Natural killer cell (primary cell): ENCODE measurements around the gene MYOM1. TPM values are rescaled to one million over a fixed set of nuclear protein-coding genes. Genes with fewer than 3 reads are reported as not detected.
"Not testable (repeated sequence)": the region's sequence is repeated elsewhere in the genome, so short reads cannot be mapped to it uniquely, and the experiment has no call there.

Experiments used
- ATAC-seq, 3 donors: fragments of 150-1000 bp in 2 of 3; fragments of 200-7000 bp in 1 of 3; cut with Tn5 transposase; 1 replicate in 1 of 3; 2 replicates in 2 of 3; pipeline ENCODE4 v1.10.0; 2021; ENCODE audit warnings: mild to moderate bottlenecking in 2 of 3, moderate library complexity in 2 of 3
- DNase-seq, 2 donors: peaks; one replicate each; pipeline versions ENCODE4 v3.0.0 to v3.0.0-alpha.2; 2013 to 2021; ENCODE audit warnings: mixed read lengths in 1 of 2
- H3K27ac ChIP-seq: one replicate; pipeline ENCODE4 v1.5.1; 2013; ENCODE audit warnings: mild to moderate bottlenecking, low read length
- H3K27me3 ChIP-seq: one replicate; pipeline ENCODE4 v1.6.1; 2013; ENCODE audit warnings: low read length; ENCODE audit not compliant: control insufficient read depth, insufficient read depth
- H3K36me3 ChIP-seq: one replicate; pipeline ENCODE4 v1.6.1; 2013; ENCODE audit warnings: low read length; ENCODE audit not compliant: control insufficient read depth, insufficient read depth
- H3K4me1 ChIP-seq: one replicate; pipeline ENCODE4 v1.6.1; 2013; ENCODE audit warnings: low read length; ENCODE audit not compliant: control insufficient read depth, insufficient read depth
- H3K4me3 ChIP-seq: one replicate; pipeline ENCODE4 v1.5.1; 2013; ENCODE audit warnings: low read length
- H3K9me3 ChIP-seq: one replicate; pipeline ENCODE4 v1.6.1; 2013; ENCODE audit warnings: low read length; ENCODE audit not compliant: control insufficient read depth, insufficient read depth
- H3K27ac Mint-ChIP-seq, 2 donors: one replicate each; pipeline ENCODE4 v1.8.0; 2022; ENCODE audit warnings: mild to moderate bottlenecking in 2 of 2, mixed read lengths in 2 of 2, moderate library complexity in 1 of 2
- H3K27me3 Mint-ChIP-seq, 2 donors: one replicate each; pipeline ENCODE4 v1.8.0; 2022; ENCODE audit warnings: low read depth in 2 of 2, mixed read lengths in 2 of 2
- H3K36me3 Mint-ChIP-seq: one replicate; pipeline ENCODE4 v1.8.0; 2022; ENCODE audit warnings: mixed read lengths
- H3K4me1 Mint-ChIP-seq, 2 donors: one replicate each; pipeline ENCODE4 v1.8.0; 2022; ENCODE audit warnings: mixed read lengths in 2 of 2
- H3K4me3 Mint-ChIP-seq: one replicate; pipeline ENCODE4 v1.8.0; 2022; ENCODE audit warnings: mild to moderate bottlenecking, moderate library complexity, mixed read lengths
- H3K9me3 Mint-ChIP-seq, 2 donors: one replicate each; pipeline ENCODE4 v1.8.0; 2022; ENCODE audit warnings: mixed read lengths in 2 of 2
- WGBS: methylation state at CpG from one replicate; pipeline ENCODE4 v1.1.7; 2013; ENCODE audit warnings: missing lambda C conversion rate; ENCODE audit not compliant: insufficient coverage; 5-methylcytosine and 5-hydroxymethylcytosine counted together
- intact Hi-C: fragments of 100-400 bp; cut with micrococcal nuclease; formaldehyde crosslinking; loops from one replicate; pipeline ENCODE4 v1.14.2; 2022
- total RNA-seq, 4 donors: library from RNA; stranded (reverse); fragments of 120-200 nt in 1 of 4; gene quantifications; one replicate each; pipeline versions ENCODE4 v1.2.3 to v1.2.4, GENCODE V29; 2013 to 2022
- TF ChIP-seq, protein P1 (sequence below): fragments of 200-600 bp; IDR thresholded peaks from one replicate; pipeline ENCODE4 v1.8.0; 2022; ENCODE audit warnings: antibody characterized with exemption

MYOM1 gene
- total RNA-seq, 3 donors from 2014 or later (not counting 1 experiment from before 2014, with no cell fraction given) = 1.7 to 5.8 (median 3.0) TPM

GRCh38 chr18:3025544-3025943 is 194.2 kb downstream of the MYOM1 start:
- ATAC-seq (no peak), DNase-seq (no peak)
- no peaks in the 10 kb centered on the region for H3K36me3 Mint-ChIP-seq
- no peaks in the 10 kb centered on the region for H3K9me3 ChIP-seq
- no peaks in the 10 kb centered on the region for H3K27me3 ChIP-seq
- H3K4me3 Mint-ChIP-seq = no peak overlapping the region
- intact Hi-C loops = no loop called here
- TF ChIP-seq, protein P1, sequence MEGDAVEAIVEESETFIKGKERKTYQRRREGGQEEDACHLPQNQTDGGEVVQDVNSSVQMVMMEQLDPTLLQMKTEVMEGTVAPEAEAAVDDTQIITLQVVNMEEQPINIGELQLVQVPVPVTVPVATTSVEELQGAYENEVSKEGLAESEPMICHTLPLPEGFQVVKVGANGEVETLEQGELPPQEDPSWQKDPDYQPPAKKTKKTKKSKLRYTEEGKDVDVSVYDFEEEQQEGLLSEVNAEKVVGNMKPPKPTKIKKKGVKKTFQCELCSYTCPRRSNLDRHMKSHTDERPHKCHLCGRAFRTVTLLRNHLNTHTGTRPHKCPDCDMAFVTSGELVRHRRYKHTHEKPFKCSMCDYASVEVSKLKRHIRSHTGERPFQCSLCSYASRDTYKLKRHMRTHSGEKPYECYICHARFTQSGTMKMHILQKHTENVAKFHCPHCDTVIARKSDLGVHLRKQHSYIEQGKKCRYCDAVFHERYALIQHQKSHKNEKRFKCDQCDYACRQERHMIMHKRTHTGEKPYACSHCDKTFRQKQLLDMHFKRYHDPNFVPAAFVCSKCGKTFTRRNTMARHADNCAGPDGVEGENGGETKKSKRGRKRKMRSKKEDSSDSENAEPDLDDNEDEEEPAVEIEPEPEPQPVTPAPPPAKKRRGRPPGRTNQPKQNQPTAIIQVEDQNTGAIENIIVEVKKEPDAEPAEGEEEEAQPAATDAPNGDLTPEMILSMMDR = no peak
- H3K27me3 Mint-ChIP-seq = no peaks in the 10 kb centered on the region
- no peaks in the 10 kb centered on the region for H3K4me1 ChIP-seq
- no peaks in the 10 kb centered on the region for H3K4me1 Mint-ChIP-seq
- H3K9me3 Mint-ChIP-seq = no peaks in the 10 kb centered on the region
- no peak overlapping the region for H3K27ac Mint-ChIP-seq
- H3K27ac ChIP-seq = no peak overlapping the region
- H3K36me3 ChIP-seq = no peaks in the 10 kb centered on the region
- H3K4me3 ChIP-seq = no peak overlapping the region
- WGBS = 92% methylated on average over 2 of the region's 2 CpGs

- H3K4me3 ChIP-seq, intact Hi-C loops, H3K27ac ChIP-seq, H3K27ac Mint-ChIP-seq, H3K4me3 Mint-ChIP-seq, DNase-seq, ATAC-seq, H3K4me1 ChIP-seq, H3K36me3 Mint-ChIP-seq, H3K27me3 Mint-ChIP-seq, H3K4me1 Mint-ChIP-seq, H3K9me3 Mint-ChIP-seq, H3K36me3 ChIP-seq, H3K27me3 ChIP-seq, H3K9me3 ChIP-seq: not testable (repeated sequence)
- 90% methylated on average over 2 of the region's 5 CpGs for WGBS
Observed at GRCh38 chr18:3023603-3024002, 196.2 kb downstream of the MYOM1 start.

Other genes with a start within 250 kb of the MYOM1 start
- 10 to 100 TPM; 32.9 to 58.8 (median 57.1) TPM for gene LPIN2, start 206.8 kb downstream of the MYOM1 start, total RNA-seq
- 100 to 1,000 TPM; 532 to 652 (median 572) TPM for gene MYL12A, start 27.8 kb upstream of the MYOM1 start, total RNA-seq
- gene MYL12B, start 42.2 kb upstream of the MYOM1 start, total RNA-seq = 100 to 1,000 TPM; 204 to 214 (median 210) TPM
- 10 to 100 TPM; 57.5 to 74.7 (median 60.4) TPM for gene TGIF1, start 230.2 kb upstream of the MYOM1 start, total RNA-seq